Fibroblast of upper back skin (primary cell): ENCODE data around the gene GNPTAB.
"Not testable (repeated sequence)": the region's sequence is repeated elsewhere in the genome, so short reads cannot be mapped to it uniquely, and the experiment has no call there.

ENCODE experiments used
- DNase-seq: peaks from one replicate; pipeline ENCODE4 v3.0.0-alpha.2; 2013

The GNPTAB gene

GRCh38 chr12:101767537-101767936, 63.2 kb downstream of the GNPTAB start:
- DNase-seq, result no peak

- DNase-seq, result no peak
Observed at GRCh38 chr12:101764051-101764792, 66.5 kb downstream of the GNPTAB start.

GRCh38 chr12:101763246-101763931, 67.4 kb downstream of the GNPTAB start:
- no peak for DNase-seq

- DNase-seq, result no peak
Observed at GRCh38 chr12:101761781-101762180, 69.0 kb downstream of the GNPTAB start.

- DNase-seq, result no peak
Observed at GRCh38 chr12:101761350-101761749, 69.4 kb downstream of the GNPTAB start.

GRCh38 chr12:101759396-101760047, 71.2 kb downstream of the GNPTAB start:
- DNase-seq, result peak; percentile 25

- DNase-seq, result no peak
Observed at GRCh38 chr12:101750152-101750551, 80.6 kb downstream of the GNPTAB start.

- DNase-seq, result no peak
Observed at GRCh38 chr12:101749657-101750056, 81.1 kb downstream of the GNPTAB start.

- no peak for DNase-seq
Observed at GRCh38 chr12:101748907-101749306, 81.9 kb downstream of the GNPTAB start.

- DNase-seq, result no peak
Observed at GRCh38 chr12:101747697-101748096, 83.1 kb downstream of the GNPTAB start.

GRCh38 chr12:101746661-101747060, 84.1 kb downstream of the GNPTAB start:
- DNase-seq, result peak; percentile 1

- DNase-seq, result no peak
Observed at GRCh38 chr12:101746196-101746595, 84.6 kb downstream of the GNPTAB start.

GRCh38 chr12:101745481-101745880, 85.3 kb downstream of the GNPTAB start:
- DNase-seq, result peak; percentile 1

GRCh38 chr12:101743724-101744472, 86.9 kb downstream of the GNPTAB start:
- no peak for DNase-seq

- peak; percentile 10 for DNase-seq
Observed at GRCh38 chr12:101743242-101743641, 87.5 kb downstream of the GNPTAB start.

- DNase-seq, result no peak
Observed at GRCh38 chr12:101740980-101741379, 89.8 kb downstream of the GNPTAB start.

GRCh38 chr12:101740566-101740965, 90.2 kb downstream of the GNPTAB start:
- DNase-seq, result no peak

GRCh38 chr12:101738920-101739665, 91.7 kb downstream of the GNPTAB start, which contains the start of gene SYCP3:
Gene SYCP3 (minus strand): TSS chr12:101739462. CDS start chr12:101737935, 1,527 bp downstream.
- DNase-seq, result no peak

- DNase-seq, result no peak
Observed at GRCh38 chr12:101737476-101737875, 93.3 kb downstream of the GNPTAB start.

- not testable (repeated sequence) for DNase-seq
Observed at GRCh38 chr12:101734482-101734881, 96.3 kb downstream of the GNPTAB start.

GRCh38 chr12:101733166-101733565, 97.6 kb downstream of the GNPTAB start:
- no peak for DNase-seq

GRCh38 chr12:101732318-101732717, 98.4 kb downstream of the GNPTAB start:
- no peak for DNase-seq
